Hematopoietic multipotent progenitor cell treated with erythropoietin and hydrocortisone succinate and interleukin-3 and kit ligand, for 15 days (in vitro differentiated cells): ENCODE measurements around the gene SLC9A9.

Experiments
- DNase-seq: peaks from one replicate; pipeline ENCODE4 v3.0.0-alpha.2; 2015; ENCODE audit warnings: low spot score

The SLC9A9 gene

DNA sequence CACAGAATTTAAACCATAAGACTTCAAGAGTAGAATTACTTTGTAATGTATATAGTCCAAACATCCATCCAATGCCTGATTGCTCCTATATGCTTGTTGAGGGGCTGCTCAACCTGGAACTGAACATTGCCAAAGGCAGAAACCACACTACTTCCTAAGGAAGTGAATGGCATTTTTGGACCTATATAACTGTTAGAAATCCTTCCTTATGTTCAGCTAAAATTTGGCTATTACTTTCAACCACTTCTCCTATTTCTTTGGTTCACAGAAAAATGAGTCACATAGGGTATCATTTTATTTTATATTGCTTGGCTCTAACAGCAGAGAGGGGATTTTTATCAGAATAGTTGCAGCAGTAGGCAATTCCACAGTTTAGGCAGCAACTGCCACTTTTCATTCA lies 342.1 kb downstream of the SLC9A9 start:
- no peak for DNase-seq

DNA sequence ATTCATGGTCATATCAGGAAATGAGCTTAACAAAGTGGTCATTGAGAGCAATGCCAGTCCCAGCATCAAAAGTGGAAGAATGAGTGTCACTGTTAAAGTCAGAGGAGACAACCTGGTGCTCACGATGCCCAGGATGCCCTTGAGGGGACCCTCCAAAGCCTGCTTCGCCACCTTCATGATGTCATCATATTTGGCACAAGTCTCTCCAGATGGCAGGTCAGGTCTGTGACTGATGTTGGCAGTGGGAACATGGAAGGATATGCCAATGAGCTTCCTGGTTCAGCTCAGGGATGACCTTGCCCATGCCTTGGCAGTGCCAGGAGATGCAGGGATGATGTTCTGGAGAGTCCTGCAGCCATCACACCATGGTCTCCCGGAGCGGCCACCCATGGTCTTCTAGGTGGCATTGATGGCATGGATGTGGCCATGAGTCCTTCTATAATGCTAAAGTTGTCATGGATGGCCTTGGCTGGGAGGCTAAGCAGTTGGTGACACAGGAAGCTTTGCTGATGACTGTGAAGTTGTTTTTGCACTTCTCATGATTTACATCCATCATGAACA lies 344.9 kb downstream of the SLC9A9 start:
- no peak for DNase-seq

DNA sequence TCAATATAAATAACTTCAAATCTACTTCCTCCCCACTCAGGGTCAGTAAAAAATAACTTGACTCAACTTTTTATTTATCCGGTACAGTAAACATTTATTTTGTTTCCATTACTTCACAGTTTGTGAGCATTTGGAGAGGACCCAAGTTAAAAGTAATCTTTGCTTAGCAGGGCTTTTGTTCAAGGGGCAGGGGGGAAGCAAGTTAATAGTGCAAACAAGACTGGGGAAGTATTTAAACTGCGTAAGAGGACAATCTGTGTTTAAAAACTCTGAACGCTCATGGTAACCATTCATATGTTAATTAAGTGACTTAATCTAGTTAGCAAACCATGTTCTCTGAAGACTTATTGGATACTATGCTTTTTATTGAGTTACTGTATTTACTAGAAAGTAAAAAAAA lies 346.2 kb downstream of the SLC9A9 start:
- no peak for DNase-seq

DNA sequence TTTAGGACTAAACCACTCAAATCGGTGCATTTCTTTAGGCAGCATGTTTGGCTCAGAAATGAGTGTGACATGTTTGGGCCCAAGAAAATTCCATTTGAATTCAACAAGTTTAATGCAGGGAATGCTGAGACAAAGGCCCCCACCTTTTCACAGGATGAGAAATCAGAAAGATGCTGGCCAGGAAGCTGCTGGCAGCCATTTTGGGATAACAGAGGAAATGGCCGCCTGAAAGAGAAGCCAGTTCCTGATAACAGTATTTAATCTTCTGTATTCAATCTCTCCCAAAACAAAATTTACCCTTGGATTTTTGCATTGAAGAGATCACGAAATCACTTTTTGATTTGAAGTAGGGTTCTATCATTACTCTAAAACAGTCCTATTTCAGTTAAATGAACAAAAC lies 350.9 kb downstream of the SLC9A9 start:
- no peak for DNase-seq

DNA sequence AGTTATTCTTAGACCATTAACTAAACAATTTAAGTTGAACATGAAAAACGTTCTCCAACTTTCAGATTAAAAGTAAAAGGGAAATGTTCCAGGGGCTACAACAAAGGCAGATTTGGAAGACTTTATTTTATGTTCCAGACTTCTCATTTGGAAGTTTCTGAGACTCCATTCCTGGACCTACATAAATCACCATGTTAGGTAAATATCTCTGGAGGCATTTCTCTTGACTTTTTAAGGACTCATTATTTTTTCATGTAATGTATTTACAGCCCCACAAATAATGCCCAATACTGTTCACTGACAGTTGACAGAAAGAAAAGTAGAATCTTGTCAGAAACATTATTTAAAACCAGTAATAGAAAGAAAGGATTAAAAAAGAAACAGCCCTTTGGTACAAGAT lies 352.1 kb downstream of the SLC9A9 start:
- DNase-seq, result no peak

DNA sequence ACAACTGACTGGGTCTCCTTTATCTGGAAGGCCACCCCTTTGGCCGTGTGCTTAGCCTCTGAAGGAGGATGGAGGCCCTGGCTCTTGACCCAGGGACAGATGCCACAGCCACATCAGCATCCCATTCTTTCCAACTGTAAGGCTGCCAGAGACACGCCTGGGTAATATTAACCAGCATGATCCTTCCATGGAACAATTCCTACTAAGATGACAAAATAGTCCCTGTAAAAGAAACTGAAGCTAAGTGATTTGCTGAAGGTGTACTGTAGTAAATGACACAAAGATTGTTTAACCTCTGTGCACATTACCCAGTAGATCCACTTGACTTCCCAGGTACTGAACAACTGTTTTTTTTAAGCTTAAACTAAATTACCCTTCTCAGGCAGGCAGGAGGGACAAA lies 352.7 kb downstream of the SLC9A9 start:
- no peak for DNase-seq

DNA sequence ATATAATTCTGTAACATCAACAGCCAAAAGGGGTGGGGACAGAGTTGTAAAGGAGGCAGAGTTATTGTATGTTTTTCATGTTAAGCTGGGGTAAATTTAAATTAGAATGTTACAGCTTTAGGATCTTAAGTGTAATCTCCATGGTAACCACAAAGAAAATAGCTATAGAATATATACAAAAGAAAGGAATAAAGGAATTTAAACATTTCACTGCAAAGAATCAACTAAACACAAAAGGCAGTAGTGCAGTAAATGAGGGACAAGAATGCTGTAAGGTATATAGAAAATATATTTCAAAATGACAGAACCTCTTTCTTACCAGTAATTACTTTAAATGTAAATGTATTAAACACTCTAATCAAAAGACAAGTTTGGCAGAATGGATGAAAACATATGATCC lies 361.7 kb downstream of the SLC9A9 start:
- DNase-seq, result no peak

DNA sequence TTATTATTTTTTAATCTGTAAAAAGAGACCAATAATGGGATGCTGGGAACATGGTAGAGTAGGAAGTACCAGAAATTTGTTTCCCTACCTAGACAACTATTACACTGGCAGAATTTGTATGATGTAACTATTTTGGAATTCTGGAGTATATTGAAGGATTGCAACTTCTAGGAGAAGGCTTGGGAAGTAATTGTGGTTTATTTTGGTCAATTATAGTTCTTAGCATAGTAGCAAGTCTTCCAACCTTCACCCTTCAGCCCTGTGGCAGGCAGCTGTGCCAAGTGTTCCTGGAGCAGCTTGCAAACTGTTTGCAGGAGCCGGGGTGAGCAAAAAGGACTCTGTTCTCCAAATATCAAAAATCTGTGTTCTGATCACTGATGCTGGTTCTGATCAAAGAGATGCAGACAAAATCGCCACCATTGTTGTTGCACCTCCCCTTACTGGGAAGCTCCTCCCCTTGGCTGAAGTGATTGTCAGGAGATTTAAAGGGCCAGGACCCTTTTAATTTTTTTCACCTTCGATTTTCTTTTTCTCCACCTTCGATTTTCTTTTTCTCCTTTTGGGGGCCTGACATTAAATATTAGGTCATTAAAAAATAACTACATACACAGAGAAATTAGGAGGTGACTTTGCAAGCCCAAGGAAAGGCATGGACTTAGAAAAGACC lies 363.3 kb downstream of the SLC9A9 start:
- no peak for DNase-seq

DNA sequence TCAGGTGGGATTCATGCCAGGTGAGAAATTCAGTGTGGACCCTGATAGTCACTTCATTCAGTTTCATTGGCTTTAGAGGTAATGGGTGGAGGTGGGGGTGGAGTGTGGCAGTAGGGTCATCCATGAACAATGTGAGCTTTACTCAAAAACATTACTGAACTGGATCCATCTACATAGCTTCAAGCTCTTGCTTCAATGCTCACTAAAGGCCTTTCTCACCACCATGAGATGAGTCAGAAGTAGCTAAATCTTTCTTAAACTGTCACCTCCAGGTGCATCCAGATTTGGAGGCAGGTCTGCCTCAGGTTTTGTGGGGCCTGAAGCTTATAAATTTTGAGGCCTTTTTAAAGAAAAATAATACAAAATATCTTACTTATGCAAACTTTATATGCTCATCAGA lies 365.1 kb downstream of the SLC9A9 start:
- DNase-seq, result no peak

DNA sequence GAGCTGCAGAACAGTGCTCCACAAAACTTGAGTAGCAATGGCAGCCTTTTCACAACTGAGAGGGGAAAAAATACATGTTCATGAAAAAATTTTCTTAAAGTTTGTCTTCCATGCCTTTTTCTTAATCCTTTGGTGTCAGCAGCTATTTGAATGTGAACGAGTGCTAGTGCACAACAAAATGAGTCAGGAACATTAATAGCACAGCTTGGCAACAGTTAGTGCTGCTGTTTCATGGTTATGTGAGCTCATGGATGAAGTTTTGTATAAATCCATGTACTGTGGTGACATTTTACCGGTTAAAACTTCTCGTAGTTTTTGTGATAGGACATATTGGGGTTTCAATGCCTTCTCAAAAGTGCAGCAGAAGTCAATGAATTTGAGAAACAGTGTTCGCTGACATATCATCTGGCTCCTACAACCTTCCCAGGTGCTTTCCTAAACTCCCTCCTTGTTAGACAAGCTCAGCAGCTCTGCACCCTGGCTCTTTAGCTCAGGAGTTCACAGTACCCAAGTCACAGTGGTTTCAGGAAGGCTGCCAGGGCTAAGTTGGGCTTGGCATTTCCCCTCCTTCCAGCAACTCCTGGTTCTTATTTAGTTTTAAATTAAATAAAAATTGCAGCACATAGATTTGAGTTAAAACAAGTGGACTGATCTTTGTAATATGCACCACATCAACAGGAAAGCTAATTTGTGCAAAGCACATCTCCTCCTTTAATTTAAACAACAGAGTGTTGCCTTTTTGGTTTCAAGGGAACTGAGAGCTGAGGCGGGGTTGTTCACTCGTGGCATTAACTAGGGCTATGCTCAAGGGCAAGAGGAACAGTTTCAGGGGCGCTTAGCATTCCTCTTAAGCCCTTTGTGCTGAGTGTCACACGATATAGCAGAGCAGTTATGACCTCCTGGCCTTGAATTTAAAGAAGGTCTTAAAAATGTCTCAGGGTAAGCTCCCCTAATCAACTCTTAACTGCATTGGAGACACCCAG lies 365.9 kb downstream of the SLC9A9 start:
- no peak for DNase-seq

DNA sequence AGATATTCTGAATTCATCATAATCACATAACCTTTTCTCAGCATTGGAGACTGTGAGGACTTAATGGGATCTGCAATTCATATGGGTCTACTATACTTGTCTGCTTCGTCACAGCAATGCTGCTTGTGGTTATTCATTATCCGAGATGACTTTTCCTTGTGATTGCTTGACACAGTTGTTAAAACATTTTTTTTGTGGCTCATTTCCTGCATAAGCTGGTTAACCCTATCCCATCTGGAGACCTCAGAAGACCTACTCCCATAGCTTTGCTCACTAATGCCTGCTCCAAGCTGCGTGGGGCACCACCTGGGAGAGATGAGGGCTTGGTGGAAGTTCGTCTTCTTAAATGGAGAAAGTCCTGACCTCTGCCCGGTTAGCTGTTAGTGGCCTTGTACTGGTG lies 367.9 kb downstream of the SLC9A9 start:
- no peak for DNase-seq

DNA sequence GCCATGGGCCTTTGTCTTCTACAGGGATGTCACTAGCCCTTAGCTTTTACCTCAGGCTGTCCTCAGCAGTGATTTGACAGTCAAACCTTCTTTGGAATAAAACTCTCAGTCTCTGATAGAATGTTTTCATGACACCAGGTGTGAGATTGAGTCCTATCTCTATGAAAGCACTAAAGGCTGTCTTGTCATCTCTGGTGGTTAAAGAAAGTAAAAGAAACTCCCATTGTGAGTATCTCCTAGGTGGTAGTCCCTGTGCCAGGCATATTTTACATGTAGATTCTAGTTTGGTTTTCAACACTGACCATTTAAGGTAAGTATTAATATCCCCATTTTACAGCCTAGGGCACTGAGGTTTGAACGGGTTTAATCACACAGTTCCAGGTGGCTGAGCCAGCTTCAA lies 368.5 kb downstream of the SLC9A9 start:
- no peak for DNase-seq

DNA sequence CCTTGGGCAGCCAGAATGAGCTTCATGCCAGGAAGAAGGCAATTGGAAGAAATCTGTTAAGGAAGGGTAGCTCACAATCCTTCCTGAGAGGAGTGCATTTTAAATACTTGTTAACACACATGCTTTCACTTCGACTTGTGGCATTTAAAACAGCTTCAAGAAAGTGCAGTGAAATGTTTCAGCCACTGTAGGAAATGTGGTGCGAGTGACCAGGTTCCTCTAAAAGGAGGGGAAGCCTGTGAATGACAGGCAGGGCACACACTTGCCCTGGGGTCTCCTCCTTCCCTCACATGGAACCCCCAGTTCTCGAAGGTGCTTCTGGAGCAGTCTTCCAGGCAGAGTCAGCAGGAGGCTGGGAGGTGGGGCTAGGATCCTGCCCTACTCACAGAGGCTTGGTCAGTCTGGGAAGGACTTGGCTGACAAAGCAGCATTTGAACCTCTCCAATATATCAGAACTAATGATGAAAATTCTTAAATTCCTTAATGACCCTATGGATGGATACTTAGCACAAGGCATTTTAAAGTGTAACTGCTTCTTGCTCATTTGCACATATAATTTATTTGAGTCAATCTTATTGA lies 370.1 kb downstream of the SLC9A9 start:
- DNase-seq, result no peak

DNA sequence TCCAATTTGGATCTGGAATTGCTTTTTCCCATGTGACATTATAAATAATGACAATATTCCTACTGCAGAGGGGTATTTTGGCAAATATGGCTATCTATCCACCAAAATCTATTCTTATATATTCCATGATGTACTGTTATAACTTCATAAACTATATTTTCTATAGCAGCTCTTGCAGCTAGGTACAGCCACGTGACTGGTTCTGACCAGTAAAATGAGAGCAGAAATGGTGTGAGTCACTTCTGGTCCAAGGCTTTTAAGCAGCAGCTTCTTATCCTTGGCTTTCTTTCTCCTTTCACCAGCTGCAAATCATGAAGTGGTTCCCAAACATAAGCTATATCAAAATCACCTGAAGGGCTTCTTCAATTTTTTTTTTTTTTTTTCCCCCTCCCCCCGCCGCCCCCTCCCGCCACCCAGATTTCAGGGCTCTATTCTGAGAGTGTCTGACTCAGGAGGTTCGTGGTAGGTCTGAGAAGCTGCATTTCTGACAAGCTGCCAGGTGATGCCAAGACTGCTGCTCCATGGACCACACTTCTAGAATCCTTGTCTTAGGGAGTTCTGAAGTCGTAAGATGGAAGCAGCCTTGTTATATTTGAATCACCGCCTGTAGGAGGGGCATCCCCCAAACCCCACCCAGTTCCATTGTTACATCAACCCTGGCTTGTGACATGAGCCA lies 371.2 kb downstream of the SLC9A9 start:
- DNase-seq, result no peak

DNA sequence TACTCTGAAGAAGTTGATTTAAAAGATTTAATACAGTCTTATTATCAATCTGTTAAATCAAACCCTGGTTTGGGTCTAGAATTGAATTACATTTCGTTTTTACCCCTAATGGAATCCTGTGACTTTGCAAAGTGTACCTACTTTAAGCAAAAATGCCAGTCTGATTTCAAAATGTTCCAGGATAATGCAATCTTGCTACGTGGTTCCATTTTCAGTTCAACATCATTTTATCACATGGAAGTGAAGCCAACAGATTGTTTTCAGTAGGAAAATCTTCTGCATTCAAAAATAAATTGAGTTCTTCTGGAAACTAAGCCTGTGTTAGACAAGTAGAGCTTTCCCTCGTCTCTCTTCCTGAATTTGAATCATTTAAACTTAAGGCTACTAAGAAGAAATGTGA lies 372.3 kb downstream of the SLC9A9 start:
- no peak for DNase-seq

DNA sequence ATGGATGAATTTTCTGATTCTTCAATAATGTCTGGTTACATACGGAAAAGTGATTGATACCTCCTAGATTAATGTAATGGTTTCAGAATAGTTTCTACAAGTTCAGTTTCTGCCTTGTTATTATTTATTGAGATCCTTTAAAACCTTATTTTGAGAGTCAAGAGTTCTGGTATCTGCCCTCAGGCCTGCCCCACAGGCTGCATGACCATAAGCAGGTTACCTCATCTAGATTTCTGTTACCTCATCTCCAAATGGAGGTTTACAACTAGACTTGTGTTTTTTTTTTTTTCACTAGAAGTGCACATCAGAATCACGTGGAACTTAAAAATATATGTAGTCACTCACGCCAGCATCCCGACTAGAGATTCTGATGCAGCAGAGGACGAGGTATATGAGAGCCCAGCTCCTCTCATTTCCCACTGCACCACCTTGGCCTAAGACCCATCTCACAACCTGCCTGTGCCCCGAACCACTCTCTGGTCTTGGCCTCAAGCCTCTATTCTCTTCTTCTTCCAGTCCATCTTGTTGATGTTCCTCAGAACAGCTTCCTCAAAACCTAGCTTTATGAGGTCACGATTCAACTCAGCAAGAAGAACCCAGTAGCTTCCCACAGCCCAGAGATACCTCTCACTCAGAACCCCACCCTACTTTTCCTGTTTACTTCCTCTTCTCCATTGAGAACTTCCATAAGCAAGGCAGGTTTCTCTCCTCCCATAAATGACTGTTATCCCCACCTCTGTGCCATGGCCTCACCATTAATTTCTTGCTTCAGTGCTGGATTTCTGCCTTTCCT lies 375.3 kb downstream of the SLC9A9 start:
- DNase-seq, result no peak

DNA sequence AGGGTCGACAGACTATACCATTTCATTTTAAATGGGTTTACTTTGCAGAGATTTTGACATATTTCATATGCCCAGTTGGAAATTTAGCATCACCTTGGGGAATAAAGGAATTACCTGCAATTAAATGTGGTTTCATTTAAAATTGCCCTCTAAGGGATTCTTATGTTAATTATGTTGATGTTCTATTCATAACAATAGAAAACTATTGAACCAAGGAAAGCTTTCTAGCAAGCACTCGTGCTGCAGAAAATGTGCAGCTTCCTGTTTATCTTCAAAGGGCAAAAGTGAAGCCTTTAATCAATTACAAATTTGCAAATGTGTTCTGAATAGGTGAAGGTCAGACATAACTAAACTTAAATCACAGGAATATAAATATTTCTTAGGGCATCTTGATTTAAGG lies 376.6 kb downstream of the SLC9A9 start:
- no peak for DNase-seq

DNA sequence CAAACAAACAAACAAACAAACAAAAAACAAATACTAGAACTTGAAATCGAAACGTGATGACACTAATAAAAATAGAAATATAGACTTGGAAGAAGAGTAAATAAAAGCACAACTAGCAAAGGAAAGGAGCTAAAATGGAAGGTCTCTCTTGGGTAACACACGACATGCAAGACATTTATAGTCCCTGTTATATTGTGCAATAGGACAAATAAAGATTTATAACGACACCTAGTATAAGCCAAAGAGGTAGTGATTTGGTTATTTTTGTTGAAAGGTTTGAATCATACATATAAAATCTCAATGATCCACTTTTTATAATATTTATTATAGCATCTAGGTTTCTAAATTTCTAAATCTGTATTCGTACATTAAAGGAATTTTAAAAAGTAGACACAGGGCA lies 379.1 kb downstream of the SLC9A9 start:
- DNase-seq, result no peak

DNA sequence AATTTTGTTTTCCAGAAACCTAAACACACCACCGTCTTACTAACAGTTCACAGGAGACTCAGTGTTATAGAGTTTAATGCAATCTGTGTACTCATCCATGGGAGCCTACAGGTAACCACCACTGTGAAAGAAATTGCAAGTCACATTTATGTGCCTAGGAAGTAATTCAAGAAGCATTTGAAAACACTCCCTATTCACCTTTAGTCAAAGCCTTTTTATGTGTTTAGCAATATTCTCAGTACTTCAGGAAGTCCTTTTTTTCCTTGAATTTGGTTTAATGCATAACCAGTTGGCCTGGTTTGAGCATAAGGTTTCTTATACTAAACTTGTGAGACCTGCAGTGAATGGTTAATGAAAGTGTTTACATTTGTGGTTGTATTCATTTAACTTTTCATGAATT lies 382.6 kb downstream of the SLC9A9 start:
- no peak for DNase-seq

DNA sequence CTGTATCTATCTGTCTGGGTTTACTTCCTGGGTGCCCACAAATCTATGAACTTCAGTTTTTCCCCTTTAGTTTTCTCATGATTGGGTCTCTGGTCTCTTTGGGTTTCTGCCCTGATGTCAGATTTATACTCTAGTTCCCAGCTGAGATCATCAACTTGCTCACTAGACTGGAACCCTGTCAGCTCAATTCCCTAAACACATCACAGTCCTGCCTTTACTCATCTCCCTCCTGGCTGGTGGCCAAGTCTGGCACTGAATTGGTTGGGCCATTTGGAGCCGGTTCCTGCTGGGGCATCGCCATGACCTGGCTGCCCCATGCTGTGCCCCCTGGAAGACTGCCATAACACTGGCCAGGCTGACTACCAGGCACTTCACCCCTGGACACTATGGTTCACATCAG lies 383.4 kb downstream of the SLC9A9 start:
- no peak for DNase-seq

DNA sequence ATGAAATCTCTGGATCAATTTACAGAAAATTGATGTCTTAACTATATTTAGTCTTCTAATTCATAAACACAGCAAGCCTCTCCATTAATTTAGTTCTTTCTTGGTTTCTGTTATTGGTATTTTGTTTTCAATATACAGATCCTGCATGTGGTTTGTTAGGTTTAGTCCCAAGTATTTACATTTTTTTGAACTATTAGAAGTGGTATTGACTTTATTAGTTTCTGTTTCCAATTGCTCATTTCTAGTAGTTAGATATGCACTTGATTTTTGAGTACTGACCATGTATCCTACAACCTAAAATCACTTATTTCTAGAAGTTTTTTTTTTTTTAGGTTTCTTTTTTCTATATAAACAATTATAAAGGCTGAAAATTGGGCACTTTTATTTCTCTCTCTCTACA lies 392.8 kb downstream of the SLC9A9 start:
- DNase-seq, result no peak
